HCT116 (cell line): Measurements from ENCODE around the gene ERFE. TPM values are rescaled to one million over a fixed set of nuclear protein-coding genes. Genes with fewer than 3 reads are reported as not detected.

ENCODE experiments used
- ATAC-seq: fragments of 200-7000 bp; cut with Tn5 transposase; 2 replicates; pipeline ENCODE4 v1.9.1; 2020; ENCODE audit warnings: mild to moderate bottlenecking, moderate library complexity
- BruUV-seq: library from RNA; stranded (reverse); fragments of 400-500 nt; replicated peaks from 2 replicates; lab custom pipeline; 2021; lab: Mats Ljungman, UMichigan
- CTCF ChIA-PET: fragments of 300-600 bp; sonication (Branson Sonifier 250); formaldehyde crosslinking; loops from one replicate; lab custom pipeline; 2021; ENCODE audit warnings: antibody characterized with exemption; lab: Charles Lee
- POLR2A ChIA-PET: fragments of 300-600, 350-600 bp; sonication (Branson Sonifier 250); formaldehyde crosslinking; loops from one replicate; lab custom pipeline; 2021; ENCODE audit warnings: antibody characterized with exemption; lab: Charles Lee
- RAD21 ChIA-PET, 2 experiments: fragments of 300-600 bp; sonication (Branson Sonifier 250); formaldehyde crosslinking; loops; one replicate each; lab custom pipeline; 2023; ENCODE audit warnings: low total read pairs in 2 of 2; ENCODE audit not compliant: uncharacterized antibody in 2 of 2, unreplicated experiment in 2 of 2, low non-redundant PET in 1 of 2; lab: Charles Lee
- DNase-seq: peaks from one replicate; pipeline ENCODE4 v3.0.0-alpha.2; 2010; ENCODE audit warnings: low read depth, low spot score
- H2AFZ ChIP-seq: fragments of 200-600 bp; shearing (Covaris generic), sonication (generic); 2 replicates; pipeline ENCODE4 v1.6.1; 2017; ENCODE audit warnings: low read depth, mixed run types, mixed read lengths, antibody characterized with exemption, low read length; ENCODE audit not compliant: poor library complexity, severe bottlenecking
- H3K27ac ChIP-seq: 2 replicates; pipeline ENCODE4 v1.5.1; 2012; ENCODE audit warnings: low read depth, low read length
- H3K27me3 ChIP-seq: fragments of 200-600 bp; sonication (generic); 2 replicates; pipeline ENCODE4 v1.6.1; 2016; ENCODE audit warnings: mixed run types, low read length, mixed read lengths; ENCODE audit not compliant: insufficient read depth
- H3K36me3 ChIP-seq, 2 experiments: fragments of 200-500 bp in 1 of 2; fragments of 200-600 bp in 1 of 2; sonication (Bioruptor generic) in 1 of 2; sonication (generic) in 1 of 2; 2 replicates each; pipeline versions ENCODE4 v1.5.1 to v1.6.1; 2014 to 2016; ENCODE audit warnings: low read length in 2 of 2, inconsistent platforms in 1 of 2, mixed read lengths in 1 of 2, mixed run types in 1 of 2; ENCODE audit not compliant: insufficient read depth in 2 of 2, control insufficient read depth in 1 of 2
- H3K4me1 ChIP-seq, 2 experiments: fragments of 200-600 bp in 1 of 2; sonication (generic) in 1 of 2; 2 replicates each; pipeline versions ENCODE4 v1.5.1 to v1.6.1; 2012 to 2017; ENCODE audit warnings: low read length in 2 of 2, inconsistent platforms in 1 of 2, mild to moderate bottlenecking in 1 of 2, mixed read lengths in 1 of 2, mixed run types in 1 of 2, moderate library complexity in 1 of 2; ENCODE audit not compliant: insufficient read depth in 2 of 2, control insufficient read depth in 1 of 2
- H3K4me2 ChIP-seq: fragments of 200-600 bp; sonication (generic); 2 replicates; pipeline ENCODE4 v1.6.1; 2017; ENCODE audit warnings: mixed run types, low read length, mixed read lengths
- H3K4me3 ChIP-seq, 2 experiments: fragments of 200-600 bp in 1 of 2; sonication (generic) in 1 of 2; replicated peaks in 1 of 2; 2 replicates each; pipeline ENCODE4 v1.5.1; 2011 to 2016; ENCODE audit warnings: low read length in 2 of 2, control low read depth in 1 of 2, low read depth in 1 of 2, mild to moderate bottlenecking in 1 of 2, mixed read lengths in 1 of 2, mixed run types in 1 of 2
- H3K79me2 ChIP-seq: fragments of 200-600 bp; sonication (generic); 2 replicates; pipeline ENCODE4 v1.6.1; 2017; ENCODE audit warnings: mild to moderate bottlenecking, mixed run types, low read length, moderate library complexity, mixed read lengths; ENCODE audit not compliant: insufficient read depth
- H3K9ac ChIP-seq: fragments of 200-600 bp; sonication (generic); 2 replicates; pipeline ENCODE4 v1.6.1; 2016; ENCODE audit warnings: low read length, mixed read lengths
- H3K9me2 ChIP-seq: fragments of 200-600 bp; sonication (generic), shearing (Covaris generic); 2 replicates; pipeline ENCODE4 v1.6.1; 2017; ENCODE audit warnings: mixed run types, mild to moderate bottlenecking, moderate library complexity; ENCODE audit not compliant: insufficient read depth
- H3K9me3 ChIP-seq, 2 experiments: fragments of 200-500 bp in 1 of 2; fragments of 200-600 bp in 1 of 2; sonication (Bioruptor generic) in 1 of 2; sonication (generic) in 1 of 2; 2 replicates each; pipeline ENCODE4 v1.6.1; 2014 to 2017; ENCODE audit warnings: low read length in 2 of 2, mixed read lengths in 2 of 2, inconsistent platforms in 1 of 2, low read depth in 1 of 2, mild to moderate bottlenecking in 1 of 2, mixed run types in 1 of 2, moderate library complexity in 1 of 2; ENCODE audit not compliant: control insufficient read depth in 1 of 2, insufficient read depth in 1 of 2
- H4K20me1 ChIP-seq: fragments of 200-600 bp; sonication (generic), shearing (Covaris generic); 2 replicates; pipeline ENCODE4 v1.6.1; 2017; ENCODE audit warnings: mixed run types, mild to moderate bottlenecking, moderate library complexity; ENCODE audit not compliant: insufficient read depth
- ATF3 ChIP-seq: IDR thresholded peaks from 2 replicates; pipeline ENCODE4 v1.6.1; 2012
- CBX3 ChIP-seq: IDR thresholded peaks from 2 replicates; pipeline ENCODE4 v1.6.1; 2012; ENCODE audit warnings: low read depth
- CEBPB ChIP-seq: IDR thresholded peaks from 2 replicates; pipeline ENCODE4 v1.6.1; 2012; ENCODE audit warnings: low read depth
- EGR1 ChIP-seq: IDR thresholded peaks from 2 replicates; pipeline ENCODE4 v1.6.1; 2012; ENCODE audit warnings: low read depth
- ELF1 ChIP-seq: IDR thresholded peaks from 2 replicates; pipeline ENCODE4 v1.6.1; 2012; ENCODE audit warnings: low read depth, borderline replicate concordance
- EZH2 ChIP-seq: fragments of 200-600 bp; sonication (generic); IDR thresholded peaks from 2 replicates; pipeline ENCODE4 v1.6.1; 2017; ENCODE audit warnings: antibody characterized with exemption, mixed run types
- EZH2phosphoT487 ChIP-seq: fragments of 200-600 bp; IDR thresholded peaks from 2 replicates; pipeline ENCODE4 v1.6.1; 2018; ENCODE audit warnings: antibody characterized with exemption, borderline replicate concordance
- FOSL1 ChIP-seq: IDR thresholded peaks from 2 replicates; pipeline ENCODE4 v1.6.1; 2012; ENCODE audit warnings: low read depth
- JUND ChIP-seq: IDR thresholded peaks from 2 replicates; pipeline ENCODE4 v1.6.1; 2012
- MAX ChIP-seq: IDR thresholded peaks from 2 replicates; pipeline ENCODE4 v1.6.1; 2012
- POLR2A ChIP-seq: IDR thresholded peaks from 2 replicates; pipeline ENCODE4 v1.7.0; 2011; ENCODE audit warnings: borderline replicate concordance; ENCODE audit not compliant: insufficient read depth, insufficient read length; ENCODE audit errors: extremely low read depth
- POLR2AphosphoS5 ChIP-seq: IDR thresholded peaks from 2 replicates; pipeline ENCODE4 v1.6.1; 2011; ENCODE audit warnings: mild to moderate bottlenecking, low read depth, low read length, moderate library complexity
- RAD21 ChIP-seq: IDR thresholded peaks from 2 replicates; pipeline ENCODE4 v1.6.1; 2012; ENCODE audit warnings: low read depth, mild to moderate bottlenecking
- REST ChIP-seq: IDR thresholded peaks from 2 replicates; pipeline ENCODE4 v1.6.1; 2012; ENCODE audit warnings: low read depth
- SIN3A ChIP-seq: IDR thresholded peaks from 2 replicates; pipeline ENCODE4 v1.6.1; 2012; ENCODE audit warnings: low read depth
- SP1 ChIP-seq: IDR thresholded peaks from 2 replicates; pipeline ENCODE4 v1.6.1; 2012; ENCODE audit warnings: low read depth
- TCF7L2 ChIP-seq: IDR thresholded peaks from 2 replicates; pipeline ENCODE4 v1.7.0; 2011; ENCODE audit warnings: borderline replicate concordance, inconsistent platforms; ENCODE audit not compliant: insufficient read depth, insufficient read length; ENCODE audit errors: extremely low read depth
- YY1 ChIP-seq: IDR thresholded peaks from 2 replicates; pipeline ENCODE4 v1.6.1; 2011; ENCODE audit warnings: low read length, low read depth, moderate library complexity, mild to moderate bottlenecking; ENCODE audit not compliant: insufficient replicate concordance; ENCODE audit errors: extremely low read depth
- intact Hi-C: fragments of 100-400 bp; cut with micrococcal nuclease; formaldehyde crosslinking; loops from 2 replicates; pipeline ENCODE4 v1.10.0; 2022
- total RNA-seq: library from RNA; stranded (reverse); gene quantifications from one replicate; pipeline ENCODE4 v1.2.1, GENCODE V29; 2021; ENCODE audit not compliant: unreplicated experiment

ERFE gene
- total RNA-seq, 1 experiment from 2014 or later = 17.3 TPM

GRCh38 chr2:238124488-238125126, 34.2 kb upstream of the ERFE start (continued):
- TF ChIP-seq EZH2 = no peak
- no peak for TF ChIP-seq EGR1
- TF ChIP-seq FOSL1 = no peak
- TF ChIP-seq POLR2AphosphoS5 = no peak
- no peak for TF ChIP-seq MAX
- no peak for TF ChIP-seq ATF3
- TF ChIP-seq YY1 = no peak
- TF ChIP-seq ELF1 = no peak

GRCh38 chr2:238125127-238125885, 33.5 kb upstream of the ERFE start:
- Histone ChIP-seq H3K79me2 (no peaks in the 10 kb centered on the region), H2AFZ (no peak overlapping the region), H3K27ac (no peak overlapping the region), H3K27me3 (no peaks in the 10 kb centered on the region), H3K4me3 (no peak overlapping the region), H3K9me2 (no peaks in the 10 kb centered on the region), H3K36me3 (no peaks in the 10 kb centered on the region), H3K9ac (no peak overlapping the region), H3K4me1 (no peaks in the 10 kb centered on the region), H3K9me3 (peaks cover 0 to 10% of the 10 kb centered on the region in 2 experiments; a peak in 1 of 4 replicates), H3K4me2 (no peak overlapping the region), H4K20me1 (no peaks in the 10 kb centered on the region)
- ChIA-PET POLR2A (no interaction called here), RAD21 (no interaction called here), CTCF (no interaction called here)
- ATAC-seq (no peak), DNase-seq (no peak)
- no TSS peak for BruUV-seq
- intact Hi-C loops = no loop called here
- TF ChIP-seq MAX (no peak), CBX3 (no peak), POLR2AphosphoS5 (no peak), REST (no peak), RAD21 (no peak), SIN3A (no peak), YY1 (no peak), EZH2phosphoT487 (no peak), FOSL1 (no peak), CEBPB (no peak), ATF3 (no peak), POLR2A (no peak), JUND (no peak), SP1 (no peak), TCF7L2 (no peak)
